HepG2 (cell line): ENCODE measurements around the gene SNAP47. TPM values are rescaled to one million over a fixed set of nuclear protein-coding genes. Genes with fewer than 3 reads are reported as not detected.

Source experiments
- ATAC-seq: fragments of 200-7000 bp; cut with Tn5 transposase; 3 replicates; pipeline ENCODE4 v1.9.1; 2020; ENCODE audit warnings: mild to moderate bottlenecking, moderate library complexity
- BruUV-seq: library from RNA; stranded (reverse); fragments of 400-500 nt; replicated peaks from 2 replicates; lab custom pipeline; 2021; lab: Mats Ljungman, UMichigan
- CTCF ChIA-PET: fragments of 300-600 bp; formaldehyde crosslinking; extraction: SDS; loops from one replicate; lab custom pipeline; 2021; ENCODE audit warnings: low total read pairs, inconsistent platforms, low intra/inter-chr PET ratio; lab: Yijun Ruan, JAX
- POLR2A ChIA-PET: fragments of 350-600 bp; sonication (Branson Sonifier 250); formaldehyde crosslinking; loops from one replicate; lab custom pipeline; 2020; ENCODE audit warnings: antibody characterized with exemption, inconsistent platforms; lab: Yijun Ruan, JAX
- DNase-seq: peaks from one replicate; pipeline ENCODE4 v3.0.0-alpha.2; 2015; ENCODE audit warnings: low spot score
- FAIRE-seq: peaks from 3 replicates; lab custom pipeline; 2011; peaks lifted over from hg19 to GRCh38; lab: Jason Lieb, UNC
- H2AFZ ChIP-seq: one replicate; pipeline ENCODE4 v1.6.1; 2011; ENCODE audit warnings: low read length, inconsistent platforms
- H3K27ac ChIP-seq: fragments of 300-600 bp; 3 replicates; pipeline ENCODE4 v1.8.0; 2011; ENCODE audit warnings: mixed run types, mild to moderate bottlenecking, mixed read lengths, low read length, inconsistent platforms; ENCODE audit not compliant: insufficient read depth; ENCODE audit errors: extremely low read length
- H3K27me3 ChIP-seq, 2 experiments: fragments of 200-600 bp in 1 of 2; 2 replicates in 1 of 2; 3 replicates in 1 of 2; pipeline versions ENCODE4 v1.6.0 to v1.8.0; 2011; ENCODE audit warnings: low read length in 2 of 2, mild to moderate bottlenecking in 2 of 2, moderate library complexity in 2 of 2, inconsistent platforms in 1 of 2; ENCODE audit not compliant: insufficient read depth in 2 of 2, control insufficient read depth in 1 of 2
- H3K36me3 ChIP-seq, 2 experiments: fragments of 200-600 bp in 1 of 2; replicated peaks in 1 of 2; 2 replicates in 1 of 2; 3 replicates in 1 of 2; pipeline versions ENCODE4 v1.5.1 to v1.8.0; 2011; ENCODE audit warnings: low read length in 2 of 2, inconsistent platforms in 1 of 2; ENCODE audit not compliant: insufficient read depth in 2 of 2, control insufficient read depth in 1 of 2
- H3K4me1 ChIP-seq: 2 replicates; pipeline ENCODE4 v1.5.1; 2012; ENCODE audit warnings: low read length, inconsistent platforms; ENCODE audit not compliant: insufficient read depth
- H3K4me2 ChIP-seq: 2 replicates; pipeline ENCODE4 v1.6.0; 2011; ENCODE audit warnings: low read depth, low read length, inconsistent platforms
- H3K4me3 ChIP-seq, 3 experiments: fragments of 200-600 bp in 1 of 3; sonication (generic), shearing (Covaris generic) in 1 of 3; replicated peaks in 1 of 3; 2 replicates each; pipeline ENCODE4 v1.5.1; 2011 to 2016; ENCODE audit warnings: low read length in 3 of 3, inconsistent platforms in 2 of 3, low read depth in 2 of 3, mild to moderate bottlenecking in 2 of 3, control low read depth in 1 of 3, mixed read lengths in 1 of 3; ENCODE audit not compliant: insufficient read depth in 1 of 3
- H3K79me2 ChIP-seq: one replicate; pipeline ENCODE4 v1.6.1; 2011; ENCODE audit warnings: low read length, inconsistent platforms; ENCODE audit not compliant: insufficient read depth
- H3K9ac ChIP-seq: 2 replicates; pipeline ENCODE4 v1.6.0; 2011; ENCODE audit warnings: mild to moderate bottlenecking, low read depth, low read length, inconsistent platforms; ENCODE audit not compliant: insufficient read depth
- H3K9me3 ChIP-seq: 2 replicates; pipeline ENCODE4 v1.5.1; 2012; ENCODE audit warnings: mild to moderate bottlenecking, low read length
- H4K20me1 ChIP-seq: 2 replicates; pipeline ENCODE4 v1.6.0; 2011; ENCODE audit warnings: inconsistent platforms, mild to moderate bottlenecking, low read length, moderate library complexity; ENCODE audit not compliant: insufficient read depth
- GMEB2 ChIP-seq: IDR thresholded peaks from 2 replicates; pipeline ENCODE4 v1.6.1; 2016; ENCODE audit warnings: missing biosample characterization, missing genetic modification reagents, low read depth
- HMGA1 ChIP-seq: sonication (generic); formaldehyde crosslinking; conservative IDR thresholded peaks from 2 replicates; pipeline ENCODE4 v1.4.0; 2020; ENCODE audit warnings: missing genetic modification reagents
- MAFF ChIP-seq: IDR thresholded peaks from 2 replicates; pipeline ENCODE4 v1.6.1; 2011; ENCODE audit warnings: low read depth, low read length, improper control_type of control experiment
- MAFK ChIP-seq, 2 experiments: IDR thresholded peaks in 1 of 2; conservative IDR thresholded peaks in 1 of 2; 2 replicates each; pipeline ENCODE4 v1.6.1; 2011; ENCODE audit warnings: improper control_type of control experiment in 2 of 2, low read length in 2 of 2
- PPARG ChIP-seq: conservative IDR thresholded peaks from 2 replicates; pipeline ENCODE4 v1.6.1; 2016; ENCODE audit warnings: missing biosample characterization, missing genetic modification reagents
- SIN3B ChIP-seq: fragments of 150-350 bp; IDR thresholded peaks from 2 replicates; pipeline ENCODE4 v1.6.1; 2014; ENCODE audit warnings: low read length
- SKI ChIP-seq: fragments of 450-650 bp; IDR thresholded peaks from one replicate; pipeline ENCODE4 v1.6.1; 2018; ENCODE audit warnings: mild to moderate bottlenecking; ENCODE audit not compliant: partially characterized antibody
- ZNF639 ChIP-seq: conservative IDR thresholded peaks from 2 replicates; pipeline ENCODE4 v1.6.1; 2018; ENCODE audit warnings: missing genetic modification reagents
- ZNF792 ChIP-seq: IDR thresholded peaks from 2 replicates; pipeline ENCODE4 v1.6.1; 2016
- WGBS: methylation state at CpG from one replicate; pipeline ENCODE4 v1.1.6; 2017; ENCODE audit warnings: low lambda C conversion rate; 5-methylcytosine and 5-hydroxymethylcytosine counted together
- in situ Hi-C: cut with HindIII; loops from 2 replicates; pipeline ENCODE4 v1.10.0; 2017; ENCODE audit warnings: low pct_unique_long_range_greater_than_20kb; ENCODE audit not compliant: extremely low pct_ligation_motif_present
- intact Hi-C: fragments of 100-400 bp; cut with micrococcal nuclease; formaldehyde crosslinking; loops from one replicate; pipeline ENCODE4 v1.10.0; 2022; ENCODE audit not compliant: unreplicated experiment
- polyA plus RNA-seq, 8 experiments: library from polyadenylated mRNA; depleted of rRNA in 3 of 8; stranded (reverse) in 7 of 8; unstranded in 1 of 8; fragments of >200 nt; fragmentation: Illumina TruSeq in 4 of 8; extraction: Trizol in 4 of 8; gene quantifications; 2 replicates each; pipeline versions ENCODE4 v1.2.1 to v1.2.3, GENCODE V29; 2011 to 2016; ENCODE audit warnings: low read depth in 4 of 8, missing spikeins in 1 of 8, mixed read lengths in 1 of 8; ENCODE audit not compliant: insufficient read depth in 1 of 8
- total RNA-seq, 5 experiments: library from RNA; depleted of rRNA; stranded (reverse); fragments of >200 nt; fragmentation: Illumina TruSeq; extraction: Trizol; gene quantifications; 2 replicates each; pipeline ENCODE4 v1.2.3, GENCODE V29; 2016; ENCODE audit warnings: low read depth in 1 of 5

Gene SNAP47
- total and polyA plus RNA-seq, 2 of the 13 experiments (the other 11 are each of a cell fraction or from before 2014, with no cell fraction given): 13.6 to 25.1 TPM

- no peak for TF ChIP-seq GMEB2 (CRISPR knock-in tag)
- TF ChIP-seq SIN3B: no peak
- no peak for TF ChIP-seq ZNF639 (CRISPR knock-in tag)
- no peak for TF ChIP-seq HMGA1
- no peak for TF ChIP-seq ZNF792 (CRISPR knock-in tag)
Measured at GRCh38 chr1:227790868-227791267, 55.6 kb downstream of the SNAP47 start (continued).

GRCh38 chr1:227791425-227792143 lies 56.3 kb downstream of the SNAP47 start:
- no peaks in the 10 kb centered on the region for H3K36me3 ChIP-seq
- no peaks in the 10 kb centered on the region for H3K9me3 ChIP-seq
- no peaks in the 10 kb centered on the region for H4K20me1 ChIP-seq
- intact Hi-C loops: no loop called here
- H3K9ac ChIP-seq: no peak overlapping the region
- no TSS peak for BruUV-seq
- in situ Hi-C loops: no loop called here
- ChIA-PET POLR2A (no interaction called here), CTCF (no interaction called here)
- H3K4me2 ChIP-seq: no peak overlapping the region
- peaks cover 22% of the 10 kb centered on the region for H3K4me1 ChIP-seq
- no peak for DNase-seq
- no peaks in the 10 kb centered on the region for H3K79me2 ChIP-seq
- no peak for ATAC-seq
- TF ChIP-seq MAFK (conservative IDR thresholded peaks at IDR 0.05 in 1 of 2, IDR thresholded peaks at IDR 0.05 in 1 of 2; ENCODE audit: low read length in 2 of 2): peak; percentile 69 to 72
- no peak for TF ChIP-seq PPARG (CRISPR knock-in tag)
- peak; percentile 34 for TF ChIP-seq SKI
- TF ChIP-seq MAFF: peak; percentile 63
- H3K4me3 ChIP-seq: no peak overlapping the region
- H2AFZ ChIP-seq: no peak overlapping the region
- 8% methylated on average over 4 of the region's 6 CpGs for WGBS
- peaks cover 11 to 51% of the 10 kb centered on the region in 2 experiments; a peak in 4 of 5 replicates for H3K27me3 ChIP-seq
- no peak overlapping the region for H3K27ac ChIP-seq
- no peak for FAIRE-seq
